Neural progenitor cell (in vitro differentiated cells): ENCODE measurements around the gene IFI27L2.

Experiments used
- EZH2 ChIP-seq: fragments of 200-600 bp; sonication (generic); IDR thresholded peaks from 2 replicates; pipeline ENCODE4 v1.6.1; 2017; ENCODE audit warnings: antibody characterized with exemption, mild to moderate bottlenecking, moderate library complexity
- TF ChIP-seq, protein P1 (sequence below): fragments of 200-600 bp; sonication (generic); IDR thresholded peaks from 2 replicates; pipeline ENCODE4 v1.5.1; 2017; ENCODE audit warnings: antibody characterized with exemption, mild to moderate bottlenecking

DNA sequence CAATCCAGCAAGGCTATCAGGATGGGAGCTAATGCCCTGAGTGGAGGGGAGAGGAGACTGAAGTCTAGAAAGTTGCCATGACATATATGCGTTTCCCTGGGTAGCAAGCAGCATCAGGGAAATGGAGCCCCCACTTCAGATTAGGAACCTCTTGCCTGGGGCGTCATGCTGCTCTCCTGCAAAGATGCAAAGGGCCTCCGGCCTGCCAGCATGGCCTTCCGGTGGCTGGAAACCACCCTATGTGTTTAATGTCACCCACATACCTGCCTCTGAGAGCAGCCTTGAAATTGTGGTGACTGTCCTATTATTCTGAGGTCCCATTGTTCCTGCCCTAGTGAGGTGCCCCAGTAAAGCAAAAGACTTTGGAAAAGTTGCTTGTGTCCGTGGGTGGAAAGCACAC is 10.0 kb upstream of the IFI27L2 start:
- TF ChIP-seq, protein P1, sequence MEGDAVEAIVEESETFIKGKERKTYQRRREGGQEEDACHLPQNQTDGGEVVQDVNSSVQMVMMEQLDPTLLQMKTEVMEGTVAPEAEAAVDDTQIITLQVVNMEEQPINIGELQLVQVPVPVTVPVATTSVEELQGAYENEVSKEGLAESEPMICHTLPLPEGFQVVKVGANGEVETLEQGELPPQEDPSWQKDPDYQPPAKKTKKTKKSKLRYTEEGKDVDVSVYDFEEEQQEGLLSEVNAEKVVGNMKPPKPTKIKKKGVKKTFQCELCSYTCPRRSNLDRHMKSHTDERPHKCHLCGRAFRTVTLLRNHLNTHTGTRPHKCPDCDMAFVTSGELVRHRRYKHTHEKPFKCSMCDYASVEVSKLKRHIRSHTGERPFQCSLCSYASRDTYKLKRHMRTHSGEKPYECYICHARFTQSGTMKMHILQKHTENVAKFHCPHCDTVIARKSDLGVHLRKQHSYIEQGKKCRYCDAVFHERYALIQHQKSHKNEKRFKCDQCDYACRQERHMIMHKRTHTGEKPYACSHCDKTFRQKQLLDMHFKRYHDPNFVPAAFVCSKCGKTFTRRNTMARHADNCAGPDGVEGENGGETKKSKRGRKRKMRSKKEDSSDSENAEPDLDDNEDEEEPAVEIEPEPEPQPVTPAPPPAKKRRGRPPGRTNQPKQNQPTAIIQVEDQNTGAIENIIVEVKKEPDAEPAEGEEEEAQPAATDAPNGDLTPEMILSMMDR = no peak
- TF ChIP-seq EZH2 = no peak
